HG03025 (cell line): ENCODE measurements around the gene PLTP.
A peak's percentile ranks its signal among the peaks of the same experiment; 100 is the strongest.
"Not testable (repeated sequence)": the region's sequence is repeated elsewhere in the genome, so short reads cannot be mapped to it uniquely, and the experiment has no call there.

ENCODE experiments used
- ATAC-seq: cut with Tn5 transposase; IDR thresholded peaks from one replicate; pipeline ENCODE4 v1.9.1; 2021; ENCODE audit warnings: mild to moderate bottlenecking, moderate library complexity; ENCODE audit not compliant: unreplicated experiment, low FRiP score

Gene PLTP

GRCh38 chr20:45880988-45881788 is 30.8 kb downstream of the PLTP start, which contains the start of gene ZSWIM1:
Gene ZSWIM1 (plus strand): TSS chr20:45881227. CDS start chr20:45882593, 1,366 bp downstream.
- ATAC-seq = peak; percentile 82

- no peak for ATAC-seq
These were observed 33.7 kb downstream of the PLTP start for GRCh38 chr20:45878076-45878761.

- ATAC-seq = no peak
These were observed 37.4 kb downstream of the PLTP start for GRCh38 chr20:45874576-45874975.

GRCh38 chr20:45874104-45874481 is 37.9 kb downstream of the PLTP start:
- ATAC-seq = not testable (repeated sequence)

GRCh38 chr20:45873409-45874103 is 38.4 kb downstream of the PLTP start:
- ATAC-seq = no peak

- ATAC-seq = no peak
These were observed 39.3 kb downstream of the PLTP start for GRCh38 chr20:45872626-45873025.

GRCh38 chr20:45867819-45868176 is 44.2 kb downstream of the PLTP start:
- no peak for ATAC-seq

GRCh38 chr20:45867136-45867818 is 44.7 kb downstream of the PLTP start:
- ATAC-seq = no peak

- ATAC-seq = no peak
These were observed 45.5 kb downstream of the PLTP start for GRCh38 chr20:45866454-45866853.

- no peak for ATAC-seq
These were observed 48.1 kb downstream of the PLTP start for GRCh38 chr20:45863543-45864470.

GRCh38 chr20:45861221-45862075 is 50.5 kb downstream of the PLTP start:
- no peak for ATAC-seq

GRCh38 chr20:45860560-45861220 is 51.3 kb downstream of the PLTP start:
- ATAC-seq = no peak

GRCh38 chr20:45859916-45860315 is 52.0 kb downstream of the PLTP start:
- no peak for ATAC-seq

GRCh38 chr20:45857882-45858216 is 54.1 kb downstream of the PLTP start:
- ATAC-seq = peak; percentile 1

GRCh38 chr20:45857114-45857881 is 54.7 kb downstream of the PLTP start, which contains the start of the genes ACOT8 and ZSWIM3:
Gene ACOT8 (minus strand): TSS chr20:45857392. CDS start chr20:45857315, 77 bp downstream.
Gene ZSWIM3 (plus strand): TSS chr20:45857614. CDS start chr20:45857826, 212 bp downstream.
- peak; percentile 93 for ATAC-seq

- ATAC-seq = no peak
These were observed 58.5 kb downstream of the PLTP start for GRCh38 chr20:45853484-45853883.

- no peak for ATAC-seq
These were observed 59.6 kb downstream of the PLTP start for GRCh38 chr20:45852326-45852725.
